Left hindlimb (tissue), 1 donor: ENCODE results near the gene CUTC.

ENCODE experiments used
- DNase-seq: peaks from one replicate; pipeline ENCODE4 v3.0.0-alpha.2; 2018

CUTC gene

GRCh38 chr10:99784727-99785441 is 52.9 kb downstream of the CUTC start:
- DNase-seq = no peak

- DNase-seq = no peak
Observed at GRCh38 chr10:99785646-99786045, 53.6 kb downstream of the CUTC start.

GRCh38 chr10:99787311-99787710 is 55.3 kb downstream of the CUTC start:
- DNase-seq = no peak

GRCh38 chr10:99787782-99788445 is 55.9 kb downstream of the CUTC start:
- no peak for DNase-seq

- peak; percentile 56 for DNase-seq
Observed at GRCh38 chr10:99788598-99789256, 56.7 kb downstream of the CUTC start.

GRCh38 chr10:99791831-99792230 is 59.8 kb downstream of the CUTC start:
- no peak for DNase-seq

- DNase-seq = no peak
Observed at GRCh38 chr10:99793819-99794218, 61.8 kb downstream of the CUTC start.

- DNase-seq = no peak
Observed at GRCh38 chr10:99796928-99797327, 64.9 kb downstream of the CUTC start.

GRCh38 chr10:99798031-99798430 is 66.0 kb downstream of the CUTC start:
- no peak for DNase-seq

- no peak for DNase-seq
Observed at GRCh38 chr10:99798920-99799319, 66.9 kb downstream of the CUTC start.

- DNase-seq = no peak
Observed at GRCh38 chr10:99799613-99800012, 67.6 kb downstream of the CUTC start.

- no peak for DNase-seq
Observed at GRCh38 chr10:99804471-99804870, 72.4 kb downstream of the CUTC start.

GRCh38 chr10:99805190-99805589 is 73.2 kb downstream of the CUTC start:
- no peak for DNase-seq
